MG63 (cell line): Measurements from ENCODE around the gene TNFSF4. TPM values are rescaled to one million over a fixed set of nuclear protein-coding genes. Genes with fewer than 3 reads are reported as not detected.

ENCODE experiments used
- DNase-seq: peaks from one replicate; pipeline ENCODE4 v3.0.0-alpha.2; 2020
- H3K27me3 ChIP-seq: fragments of 250-450 bp; sonication (Bioruptor Pico); 2 replicates; pipeline ENCODE4 v1.5.1; 2020; ENCODE audit warnings: mild to moderate bottlenecking, moderate library complexity
- H3K36me3 ChIP-seq: fragments of 250-450 bp; sonication (Bioruptor Pico); 2 replicates; pipeline ENCODE4 v1.5.1; 2020; ENCODE audit warnings: mild to moderate bottlenecking, moderate library complexity
- H3K4me3 ChIP-seq: fragments of 250-450 bp; sonication (Bioruptor Pico); 2 replicates; pipeline ENCODE4 v1.5.1; 2020; ENCODE audit warnings: mild to moderate bottlenecking, moderate library complexity
- H3K9me3 ChIP-seq: fragments of 250-450 bp; sonication (Bioruptor Pico); 2 replicates; pipeline ENCODE4 v1.5.1; 2020; ENCODE audit warnings: mild to moderate bottlenecking, moderate library complexity
- total RNA-seq: library from RNA; depleted of rRNA; stranded (reverse); fragments of >200 nt; shearing (Covaris generic); gene quantifications from 2 replicates; pipeline ENCODE4 v1.2.3, GENCODE V29; 2014; ENCODE audit warnings: low replicate concordance

Gene TNFSF4
- total RNA-seq, 1 experiment from 2014 or later, result not detected

GRCh38 chr1:173222149-173223030 lies 15.3 kb upstream of the TNFSF4 start:
- Histone ChIP-seq H3K4me3 (no peak overlapping the region), H3K9me3 (no peaks in the 10 kb centered on the region), H3K27me3 (no peaks in the 10 kb centered on the region), H3K36me3 (no peaks in the 10 kb centered on the region)
- no peak for DNase-seq

GRCh38 chr1:173220157-173220556 lies 13.0 kb upstream of the TNFSF4 start:
- no peaks in the 10 kb centered on the region for H3K9me3 ChIP-seq
- no peaks in the 10 kb centered on the region for H3K36me3 ChIP-seq
- no peaks in the 10 kb centered on the region for H3K27me3 ChIP-seq
- no peak overlapping the region for H3K4me3 ChIP-seq
- no peak for DNase-seq

GRCh38 chr1:173213665-173214064 lies 6.5 kb upstream of the TNFSF4 start:
- DNase-seq, result no peak
- H3K4me3 ChIP-seq, result no peak overlapping the region
- no peaks in the 10 kb centered on the region for H3K36me3 ChIP-seq
- no peaks in the 10 kb centered on the region for H3K9me3 ChIP-seq
- H3K27me3 ChIP-seq, result no peaks in the 10 kb centered on the region

GRCh38 chr1:173212952-173213491 lies 5.9 kb upstream of the TNFSF4 start:
- Histone ChIP-seq H3K36me3 (no peaks in the 10 kb centered on the region), H3K4me3 (no peak overlapping the region), H3K9me3 (no peaks in the 10 kb centered on the region), H3K27me3 (no peaks in the 10 kb centered on the region)
- no peak for DNase-seq

- Histone ChIP-seq H3K36me3 (no peaks in the 10 kb centered on the region), H3K27me3 (no peaks in the 10 kb centered on the region), H3K4me3 (no peak overlapping the region), H3K9me3 (no peaks in the 10 kb centered on the region)
- DNase-seq, result no peak
Observed at GRCh38 chr1:173210716-173211231, 3.6 kb upstream of the TNFSF4 start.

GRCh38 chr1:173210283-173210682 lies 3.2 kb upstream of the TNFSF4 start:
- H3K36me3 ChIP-seq, result no peaks in the 10 kb centered on the region
- no peak overlapping the region for H3K4me3 ChIP-seq
- no peaks in the 10 kb centered on the region for H3K9me3 ChIP-seq

GRCh38 chr1:173208868-173209267 lies 1.7 kb upstream of the TNFSF4 start:
- DNase-seq, result no peak

More at GRCh38 chr1:173210283-173210682, 3.2 kb upstream of the TNFSF4 start:
- no peak for DNase-seq
- no peaks in the 10 kb centered on the region for H3K27me3 ChIP-seq

GRCh38 chr1:173208146-173208545 lies 1.0 kb upstream of the TNFSF4 start:
- Histone ChIP-seq H3K4me3 (no peak overlapping the region), H3K27me3 (no peaks in the 10 kb centered on the region), H3K36me3 (no peaks in the 10 kb centered on the region), H3K9me3 (no peaks in the 10 kb centered on the region)
- no peak for DNase-seq

More at GRCh38 chr1:173208868-173209267, 1.7 kb upstream of the TNFSF4 start:
- Histone ChIP-seq H3K9me3 (no peaks in the 10 kb centered on the region), H3K27me3 (no peaks in the 10 kb centered on the region), H3K4me3 (no peak overlapping the region), H3K36me3 (no peaks in the 10 kb centered on the region)

GRCh38 chr1:173205146-173206051 lies 1.7 kb downstream of the TNFSF4 start:
- Histone ChIP-seq H3K4me3 (no peak overlapping the region), H3K36me3 (no peaks in the 10 kb centered on the region), H3K27me3 (no peaks in the 10 kb centered on the region), H3K9me3 (no peaks in the 10 kb centered on the region)
- no peak for DNase-seq

GRCh38 chr1:173204693-173205092 lies 2.4 kb downstream of the TNFSF4 start:
- Histone ChIP-seq H3K4me3 (no peak overlapping the region), H3K27me3 (no peaks in the 10 kb centered on the region), H3K36me3 (no peaks in the 10 kb centered on the region), H3K9me3 (no peaks in the 10 kb centered on the region)
- DNase-seq, result no peak

GRCh38 chr1:173202424-173203145 lies 4.5 kb downstream of the TNFSF4 start:
- Histone ChIP-seq H3K36me3 (no peaks in the 10 kb centered on the region), H3K27me3 (no peaks in the 10 kb centered on the region), H3K4me3 (no peak overlapping the region), H3K9me3 (no peaks in the 10 kb centered on the region)
- peak; percentile 13 for DNase-seq

GRCh38 chr1:173201969-173202368 lies 5.2 kb downstream of the TNFSF4 start:
- H3K9me3 ChIP-seq, result no peaks in the 10 kb centered on the region
- no peaks in the 10 kb centered on the region for H3K36me3 ChIP-seq
- no peaks in the 10 kb centered on the region for H3K27me3 ChIP-seq
- H3K4me3 ChIP-seq, result no peak overlapping the region
- no peak for DNase-seq

GRCh38 chr1:173195596-173196088 lies 11.5 kb downstream of the TNFSF4 start:
- Histone ChIP-seq H3K9me3 (no peaks in the 10 kb centered on the region), H3K4me3 (no peak overlapping the region), H3K27me3 (no peaks in the 10 kb centered on the region), H3K36me3 (no peaks in the 10 kb centered on the region)
- DNase-seq, result no peak

- H3K27me3 ChIP-seq, result no peaks in the 10 kb centered on the region
- peak; percentile 41 for DNase-seq
- no peak overlapping the region for H3K4me3 ChIP-seq
- no peaks in the 10 kb centered on the region for H3K9me3 ChIP-seq
- H3K36me3 ChIP-seq, result no peaks in the 10 kb centered on the region
Observed at GRCh38 chr1:173193639-173194038, 13.5 kb downstream of the TNFSF4 start.

- no peak for DNase-seq
- Histone ChIP-seq H3K4me3 (no peak overlapping the region), H3K27me3 (no peaks in the 10 kb centered on the region), H3K36me3 (no peaks in the 10 kb centered on the region), H3K9me3 (no peaks in the 10 kb centered on the region)
Observed at GRCh38 chr1:173191011-173191705, 16.0 kb downstream of the TNFSF4 start.
